ENCODE data around the gene HSD11B1. TPM values are rescaled to one million over a fixed set of nuclear protein-coding genes. Genes with fewer than 3 reads are reported as not detected.

HSD11B1 gene
- total and polyA plus RNA-seq, 2 donors (not counting 3 experiments of a cell fraction or from before 2014, with no cell fraction given), result not detected

GRCh38 chr1:209746451-209747165, 42.0 kb downstream of the HSD11B1 start:
- H3K9me3 ChIP-seq (replicated peaks; ENCODE audit: control insufficient read depth, insufficient read depth, low read length), result no peaks in the 10 kb centered on the region
- TF ChIP-seq MYC (IDR thresholded peaks at IDR 0.05; ENCODE audit: low read depth, low read length) (no peak), GATA2 (IDR thresholded peaks at IDR 0.05; ENCODE audit: insufficient read depth, insufficient read length, low read depth, low read length) (no peak), POLR2A (IDR thresholded peaks at IDR 0.05; ENCODE audit: low read depth, low read length) (no peak), JUN (IDR thresholded peaks at IDR 0.05; ENCODE audit: borderline replicate concordance, insufficient read depth, insufficient read length, low read depth) (no peak), FOS (IDR thresholded peaks at IDR 0.05; ENCODE audit: borderline replicate concordance, insufficient read depth, low read length) (no peak), MAX (IDR thresholded peaks at IDR 0.05; ENCODE audit: insufficient read depth, insufficient read length) (no peak), EZH2 (IDR thresholded peaks at IDR 0.05; ENCODE audit: borderline replicate concordance, low read depth, low read length, severe bottlenecking) (no peak), CTCF (IDR thresholded peaks at IDR 0.05; ENCODE audit: extremely low read depth in 1 of 2, insufficient read depth in 1 of 2, low read depth in 1 of 2, low read length in 2 of 2) (no peak), POLR2AphosphoS5 (IDR thresholded peaks at IDR 0.05; ENCODE audit: insufficient read depth, low read depth, low read length) (no peak)
- H2AFZ ChIP-seq (ENCODE audit: low read depth, low read length), result no peak overlapping the region
- H3K4me2 ChIP-seq (ENCODE audit: insufficient read depth, low read length), result no peak overlapping the region
- H4K20me1 ChIP-seq (replicated peaks; ENCODE audit: control insufficient read depth, extremely low read depth, insufficient read depth, low read length), result no peaks in the 10 kb centered on the region
- dilution Hi-C loops (cut with MboI; ENCODE audit: extremely low pct_ligation_motif_present, low sequenced_read_pairs) (no loop called here), intact Hi-C loops (cut with micrococcal nuclease) (loop anchor here (1.0 to 5.0 kb wide), 10 partner anchors 23 to 241 kb away; partner anchors contain the start of gene C1orf74)
- no peaks in the 10 kb centered on the region for H3K9me1 ChIP-seq (replicated peaks; ENCODE audit: control insufficient read depth, extremely low read depth, insufficient read depth, low read length)
- no peaks in the 10 kb centered on the region for H3K79me2 ChIP-seq (ENCODE audit: control insufficient read depth, insufficient read depth, low read length)
- no peak for FAIRE-seq
- peaks cover 0 to 7% of the 10 kb centered on the region in 2 experiments for H3K27me3 ChIP-seq (ENCODE audit: control insufficient read depth in 2 of 2, insufficient read depth in 2 of 2, low read length in 2 of 2)
- H3K4me3 ChIP-seq (replicated peaks in 1 of 3; ENCODE audit: insufficient read depth in 1 of 3, low read depth in 1 of 3, low read length in 3 of 3), result no peak overlapping the region
- no TSS peak for BruUV-seq (replicated peaks)
- no peaks in the 10 kb centered on the region for H3K36me3 ChIP-seq (ENCODE audit: control insufficient read depth in 2 of 2, extremely low read depth in 1 of 2, insufficient read depth in 2 of 2, low read length in 2 of 2)
- no peak overlapping the region for H3K9ac ChIP-seq (replicated peaks; ENCODE audit: extremely low read depth, insufficient read depth, low read length)
- CTCF ChIA-PET, result interaction anchor here (0.7 to 2.3 kb wide), 4 partner anchors 12 to 177 kb away, joined by 3 to 24 read pairs (median 4); no protein-coding TSS in a partner anchor
- no peaks in the 10 kb centered on the region for H3K4me1 ChIP-seq (ENCODE audit: control insufficient read depth, extremely low read depth, insufficient read depth, low read length)
- no peak overlapping the region for H3K27ac ChIP-seq (ENCODE audit: insufficient read depth, low read depth, low read length)
- DNase-seq (ENCODE audit: low read depth, low spot score), result no peak
- POLR2A ChIA-PET, result no interaction called here

Data from endothelial cell of umbilical vein (primary cell).